Right ventricle myocardium superior (tissue), 1 donor: ENCODE results near the gene PHLDA2. TPM values are rescaled to one million over a fixed set of nuclear protein-coding genes. Genes with fewer than 3 reads are reported as not detected.

Experiments
- total RNA-seq: library from RNA; stranded (reverse); fragmentation: NEBNext Ultra II Directional; extraction: Animal tissue kit (Norgen Biotek cat#: 25700); gene quantifications from one replicate; pipeline ENCODE4 v1.2.1, GENCODE V29; 2021
- donor health status: DM: no; HTN: yes; CAD: no; lungs with severe emphysema.

Gene PHLDA2
- total RNA-seq, 1 donor from 2014 or later: 1.1 TPM

Other genes with a start within 250 kb of the PHLDA2 start
- 0.35 TPM for gene KCNQ1OT1, start 229.4 kb downstream of the PHLDA2 start, total RNA-seq
- 37.7 TPM for gene CDKN1C, start 43.6 kb downstream of the PHLDA2 start, total RNA-seq
- 154 TPM for gene NAP1L4, start 62.9 kb upstream of the PHLDA2 start, total RNA-seq
- 12.8 TPM for gene CARS1, start 128.0 kb upstream of the PHLDA2 start, total RNA-seq
- gene OSBPL5, start 235.9 kb upstream of the PHLDA2 start, total RNA-seq: 15.3 TPM